ENCODE data around the gene FADS3.

- TF ChIP-seq RFX5 (IDR thresholded peaks at IDR 0.05; ENCODE audit: low read depth, low read length) (no peak), MXI1 (IDR thresholded peaks at IDR 0.05; ENCODE audit: borderline replicate concordance, low read depth, low read length) (no peak), CTCF (conservative IDR thresholded peaks at IDR 0.05; ENCODE audit: low read depth, low read length) (no peak), POLR2A (IDR thresholded peaks at IDR 0.05; ENCODE audit: low read depth, low read length) (no peak), SMC3 (IDR thresholded peaks at IDR 0.05; ENCODE audit: low read depth, low read length) (no peak), MAFK (IDR thresholded peaks at IDR 0.05; ENCODE audit: low read depth, low read length) (no peak), BHLHE40 (IDR thresholded peaks at IDR 0.05; ENCODE audit: low read depth, low read length) (no peak)
Observed at GRCh38 chr11:61895718-61896059, 4.3 kb upstream of the FADS3 start.
